Suprapubic skin (tissue), 4 donors: ENCODE measurements around the gene MED15. TPM values are rescaled to one million over a fixed set of nuclear protein-coding genes. Genes with fewer than 3 reads are reported as not detected.

ENCODE experiments used
- DNase-seq, 2 donors: peaks; one replicate each; pipeline ENCODE4 v3.0.0-alpha.2; 2019; ENCODE audit warnings: low spot score in 2 of 2
- H3K27ac ChIP-seq: fragments of 200-600 bp; sonication (generic); one replicate; pipeline ENCODE4 v1.5.1; 2019
- H3K27me3 ChIP-seq: fragments of 200-600 bp; sonication (generic); one replicate; pipeline ENCODE4 v1.5.1; 2019
- H3K36me3 ChIP-seq: fragments of 200-600 bp; sonication (generic); one replicate; pipeline ENCODE4 v1.5.1; 2019
- H3K4me1 ChIP-seq: fragments of 200-600 bp; sonication (generic); one replicate; pipeline ENCODE4 v1.5.1; 2019
- H3K4me3 ChIP-seq: fragments of 200-600 bp; sonication (generic); one replicate; pipeline ENCODE4 v1.5.1; 2019; ENCODE audit warnings: mild to moderate bottlenecking
- H3K9me3 ChIP-seq: fragments of 200-600 bp; sonication (generic); one replicate; pipeline ENCODE4 v1.5.1; 2019
- CTCF ChIP-seq, 2 donors: fragments of 200-600 bp in 1 of 2; fragments of 450-650 bp in 1 of 2; sonication (generic) in 1 of 2; IDR thresholded peaks; one replicate each; pipeline ENCODE4 v1.5.1; 2016 to 2019; ENCODE audit warnings: antibody characterized with exemption in 2 of 2, mild to moderate bottlenecking in 1 of 2, moderate library complexity in 1 of 2
- EP300 ChIP-seq: sonication (generic); formaldehyde crosslinking; IDR thresholded peaks from one replicate; pipeline ENCODE4 v1.6.1; 2017; ENCODE audit warnings: antibody characterized with exemption
- POLR2A ChIP-seq, 2 donors: fragments of 450-650 bp; IDR thresholded peaks; one replicate each; pipeline ENCODE4 v1.6.1; 2017; ENCODE audit warnings: antibody characterized with exemption in 2 of 2, mild to moderate bottlenecking in 2 of 2, moderate library complexity in 2 of 2
- POLR2AphosphoS5 ChIP-seq, 3 donors: sonication (generic); formaldehyde crosslinking; IDR thresholded peaks; one replicate each; pipeline ENCODE4 v1.6.1; 2017; ENCODE audit warnings: antibody characterized with exemption in 3 of 3
- WGBS: methylation state at CpG from one replicate; pipeline ENCODE4 v1.1.5; 2018; 5-methylcytosine and 5-hydroxymethylcytosine counted together
- total RNA-seq, 4 donors: library from RNA; depleted of rRNA; stranded (reverse); fragments of >200 nt; gene quantifications; one replicate each; pipeline ENCODE4 v1.1.0, GENCODE V29; 2016

Gene MED15
- total RNA-seq, 4 donors from 2014 or later = 59.8 to 163 (median 70.8) TPM

- Histone ChIP-seq H3K27me3 (no peaks in the 10 kb centered on the region), H3K4me1 (peaks cover 68% of the 10 kb centered on the region), H3K4me3 (no peak overlapping the region), H3K27ac (no peak overlapping the region), H3K36me3 (peaks cover 2% of the 10 kb centered on the region), H3K9me3 (no peaks in the 10 kb centered on the region)
- no peak for TF ChIP-seq EP300
- no peak for TF ChIP-seq POLR2A (IDR thresholded peaks at IDR 0.05)
- no peak for TF ChIP-seq POLR2AphosphoS5 (IDR thresholded peaks at IDR 0.05)
- TF ChIP-seq CTCF (IDR thresholded peaks at IDR 0.05) = no peak
- WGBS = 73% methylated on average over 4 of the region's 4 CpGs
- DNase-seq = no peak
These were observed 4.3 kb downstream of the MED15 start for GRCh38 chr22:20511578-20512229.

- Histone ChIP-seq H3K4me1 (peaks cover 61% of the 10 kb centered on the region), H3K9me3 (no peaks in the 10 kb centered on the region), H3K27me3 (no peaks in the 10 kb centered on the region), H3K36me3 (peaks cover 10% of the 10 kb centered on the region), H3K4me3 (no peak overlapping the region), H3K27ac (peak overlapping the region; percentile 44)
- TF ChIP-seq POLR2AphosphoS5 (IDR thresholded peaks at IDR 0.05) (no peak), EP300 (no peak), POLR2A (IDR thresholded peaks at IDR 0.05) (no peak), CTCF (IDR thresholded peaks at IDR 0.05) (no peak)
- 45% methylated on average over 5 of the region's 6 CpGs for WGBS
- no peak for DNase-seq
These were observed 7.4 kb downstream of the MED15 start for GRCh38 chr22:20514658-20515406.

GRCh38 chr22:20516399-20516798 lies 9.0 kb downstream of the MED15 start:
- no peak for DNase-seq
- Histone ChIP-seq H3K4me3 (no peak overlapping the region), H3K27ac (no peak overlapping the region), H3K9me3 (no peaks in the 10 kb centered on the region), H3K27me3 (no peaks in the 10 kb centered on the region), H3K4me1 (peaks cover 46% of the 10 kb centered on the region), H3K36me3 (peaks cover 23% of the 10 kb centered on the region)
- no peak for TF ChIP-seq POLR2AphosphoS5 (IDR thresholded peaks at IDR 0.05)
- TF ChIP-seq CTCF (IDR thresholded peaks at IDR 0.05) = no peak
- no peak for TF ChIP-seq EP300
- TF ChIP-seq POLR2A (IDR thresholded peaks at IDR 0.05) = no peak
- 89% methylated on average over 2 of the region's 2 CpGs for WGBS

GRCh38 chr22:20517422-20517821 lies 10.0 kb downstream of the MED15 start:
- Histone ChIP-seq H3K27me3 (no peaks in the 10 kb centered on the region), H3K4me3 (no peak overlapping the region), H3K36me3 (peaks cover 26% of the 10 kb centered on the region), H3K9me3 (no peaks in the 10 kb centered on the region), H3K27ac (no peak overlapping the region), H3K4me1 (peaks cover 42% of the 10 kb centered on the region)
- no peak for DNase-seq
- TF ChIP-seq POLR2A (IDR thresholded peaks at IDR 0.05) (no peak), CTCF (IDR thresholded peaks at IDR 0.05) (no peak), EP300 (no peak), POLR2AphosphoS5 (IDR thresholded peaks at IDR 0.05) (no peak)
- WGBS = 41% methylated on average over 4 of the region's 4 CpGs

DNA sequence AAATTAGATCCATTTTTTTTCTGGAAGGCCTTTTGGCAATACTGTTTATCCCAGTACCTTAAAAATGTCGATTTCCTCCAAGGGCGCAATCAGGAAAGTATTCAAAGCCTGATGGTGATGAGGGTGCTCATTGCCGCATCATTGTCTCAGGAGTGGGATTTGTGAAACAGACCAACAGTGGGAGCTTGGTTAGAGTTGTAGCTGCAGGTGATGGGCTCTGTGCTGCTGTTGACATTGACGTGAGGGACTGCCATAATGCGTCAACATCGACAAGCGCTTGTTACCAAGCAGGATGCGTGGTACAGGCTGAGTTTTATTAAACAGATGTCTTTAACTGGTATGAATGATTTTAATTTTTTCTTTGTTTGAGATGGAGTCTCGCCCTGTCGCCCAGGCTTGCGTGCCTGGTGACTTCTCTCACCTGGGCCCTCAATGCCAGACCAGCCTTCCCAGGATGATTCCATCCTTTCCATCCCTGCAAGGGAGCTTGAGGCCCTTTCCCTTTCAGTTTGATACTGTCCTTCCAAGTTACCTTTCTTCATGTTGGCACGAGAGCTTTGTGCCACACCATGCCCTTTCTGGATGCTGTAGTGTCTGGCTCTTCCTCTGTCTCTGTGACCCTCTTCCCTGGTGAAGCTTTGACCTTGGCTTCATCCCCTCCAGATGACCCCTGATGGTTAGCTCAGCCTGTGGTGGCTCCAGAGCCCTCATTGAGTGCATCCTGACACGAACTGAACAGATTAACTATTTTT lies 10.6 kb downstream of the MED15 start:
- Histone ChIP-seq H3K36me3 (peaks cover 26% of the 10 kb centered on the region), H3K4me1 (peaks cover 48% of the 10 kb centered on the region), H3K27me3 (no peaks in the 10 kb centered on the region), H3K27ac (no peak overlapping the region), H3K9me3 (no peaks in the 10 kb centered on the region), H3K4me3 (no peak overlapping the region)
- TF ChIP-seq CTCF (IDR thresholded peaks at IDR 0.05) = no peak
- TF ChIP-seq POLR2AphosphoS5 (IDR thresholded peaks at IDR 0.05) = no peak
- TF ChIP-seq EP300 = no peak
- no peak for TF ChIP-seq POLR2A (IDR thresholded peaks at IDR 0.05)
- DNase-seq = no peak
- WGBS = 81% methylated on average over 13 of the region's 13 CpGs
